SK-N-SH (cell line): ENCODE results near the gene PTS. TPM values are rescaled to one million over a fixed set of nuclear protein-coding genes. Genes with fewer than 3 reads are reported as not detected.

ENCODE experiments used
- CTCF ChIA-PET: fragments of 300-600, 350-600 bp; formaldehyde crosslinking; extraction: SDS; loops from one replicate; lab custom pipeline; 2021; lab: Yijun Ruan, JAX
- POLR2A ChIA-PET: fragments of 350-600 bp; sonication (Branson Sonifier 250); formaldehyde crosslinking; extraction: SDS; loops from one replicate; lab custom pipeline; 2020; ENCODE audit warnings: antibody characterized with exemption, inconsistent platforms; lab: Yijun Ruan, JAX
- DNase-seq: peaks from one replicate; pipeline ENCODE4 v3.0.0; 2012
- H2AFZ ChIP-seq: fragments of 200-600 bp; sonication (generic); 2 replicates; pipeline ENCODE4 v1.8.1; 2016; ENCODE audit warnings: antibody characterized with exemption, mild to moderate bottlenecking, low read depth
- H3F3A ChIP-seq: fragments of 200-600 bp; sonication (generic); replicated peaks from 2 replicates; pipeline ENCODE3; 2016; ENCODE audit warnings: antibody characterized with exemption, mild to moderate bottlenecking; ENCODE audit not compliant: insufficient read depth
- H3K27ac ChIP-seq, 2 experiments: fragments of 200-500 bp in 1 of 2; fragments of 200-600 bp in 1 of 2; sonication (Bioruptor generic) in 1 of 2; sonication (generic), shearing (Covaris generic) in 1 of 2; 2 replicates each; pipeline versions ENCODE4 v1.5.1 to v1.6.1; 2014 to 2016; ENCODE audit warnings: low read depth in 2 of 2, inconsistent platforms in 1 of 2, low read length in 1 of 2, mild to moderate bottlenecking in 1 of 2, mixed read lengths in 1 of 2
- H3K27me3 ChIP-seq: fragments of 200-600 bp; sonication (generic), shearing (Covaris generic); 2 replicates; pipeline ENCODE4 v1.6.1; 2016; ENCODE audit warnings: mixed run types; ENCODE audit not compliant: insufficient read depth
- H3K36me3 ChIP-seq, 2 experiments: fragments of 200-500 bp in 1 of 2; fragments of 200-600 bp in 1 of 2; sonication (Bioruptor generic) in 1 of 2; sonication (generic) in 1 of 2; replicated peaks in 1 of 2; 2 replicates each; pipeline versions ENCODE3 to v1.5.1; 2014 to 2016; ENCODE audit warnings: low read length in 1 of 2, mild to moderate bottlenecking in 1 of 2; ENCODE audit not compliant: insufficient read depth in 2 of 2, control insufficient read depth in 1 of 2
- H3K4me1 ChIP-seq, 2 experiments: fragments of 200-500 bp in 1 of 2; fragments of 200-600 bp in 1 of 2; sonication (Bioruptor generic) in 1 of 2; sonication (generic), shearing (Covaris generic) in 1 of 2; 2 replicates each; pipeline versions ENCODE4 v1.5.1 to v1.6.1; 2014 to 2016; ENCODE audit warnings: low read depth in 1 of 2, low read length in 1 of 2, mixed run types in 1 of 2; ENCODE audit not compliant: insufficient read depth in 2 of 2, control insufficient read depth in 1 of 2
- H3K4me2 ChIP-seq: fragments of 200-600 bp; sonication (generic), shearing (Covaris generic); 2 replicates; pipeline ENCODE4 v1.6.1; 2017; ENCODE audit warnings: mixed run types
- H3K4me3 ChIP-seq, 2 experiments: fragments of 200-500 bp in 1 of 2; fragments of 200-600 bp in 1 of 2; sonication (Bioruptor generic) in 1 of 2; sonication (generic), shearing (Covaris generic) in 1 of 2; 2 replicates each; pipeline versions ENCODE4 v1.5.1 to v1.8.1; 2014 to 2016; ENCODE audit warnings: low read depth in 2 of 2, inconsistent platforms in 1 of 2, low read length in 1 of 2, mild to moderate bottlenecking in 1 of 2, mixed read lengths in 1 of 2, moderate library complexity in 1 of 2
- H3K79me2 ChIP-seq: fragments of 200-600 bp; sonication (generic); 2 replicates; pipeline ENCODE4 v1.8.1; 2017; ENCODE audit warnings: mild to moderate bottlenecking; ENCODE audit not compliant: insufficient read depth
- H3K9ac ChIP-seq: fragments of 200-600 bp; sonication (generic); 2 replicates; pipeline ENCODE4 v1.6.1; 2017; ENCODE audit warnings: mixed run types
- H3K9me2 ChIP-seq: fragments of 200-600 bp; sonication (generic); 2 replicates; pipeline ENCODE4 v1.6.1; 2017; ENCODE audit warnings: mixed run types
- H3K9me3 ChIP-seq: fragments of 200-600 bp; sonication (generic); 2 replicates; pipeline ENCODE4 v1.6.1; 2017; ENCODE audit warnings: mixed run types, mild to moderate bottlenecking, moderate library complexity
- H4K20me1 ChIP-seq: fragments of 200-600 bp; sonication (generic); 2 replicates; pipeline ENCODE4 v1.6.1; 2017; ENCODE audit warnings: mild to moderate bottlenecking, mixed run types; ENCODE audit not compliant: insufficient read depth
- CHD2 ChIP-seq: fragments of 150-350 bp; IDR thresholded peaks from 2 replicates; pipeline ENCODE4 v1.6.1; 2018; ENCODE audit warnings: low read length; ENCODE audit not compliant: partially characterized antibody
- ELF1 ChIP-seq: IDR thresholded peaks from 2 replicates; pipeline ENCODE4 v1.4.0; 2012
- FOXJ3 ChIP-seq: sonication (generic); formaldehyde crosslinking; IDR thresholded peaks from 2 replicates; pipeline ENCODE4 v1.5.1; 2020; ENCODE audit warnings: mild to moderate bottlenecking, missing genetic modification reagents
- GATA2 ChIP-seq: sonication (generic); formaldehyde crosslinking; IDR thresholded peaks from 2 replicates; pipeline ENCODE4 v1.5.0; 2020; ENCODE audit warnings: mild to moderate bottlenecking, missing genetic modification reagents
- NFIC ChIP-seq: IDR thresholded peaks from 2 replicates; pipeline ENCODE4 v1.4.0; 2012; ENCODE audit warnings: borderline replicate concordance
- NRF1 ChIP-seq: IDR thresholded peaks from 2 replicates; pipeline ENCODE4 v1.6.1; 2012; ENCODE audit warnings: low read depth, mild to moderate bottlenecking, low read length
- RCOR1 ChIP-seq: fragments of 150-350 bp; IDR thresholded peaks from 2 replicates; pipeline ENCODE4 v1.6.1; 2017; ENCODE audit warnings: antibody characterized with exemption, low read length
- SMC3 ChIP-seq: IDR thresholded peaks from 2 replicates; pipeline ENCODE4 v1.6.1; 2012; ENCODE audit warnings: low read depth, low read length, improper control_type of control experiment
- TAF1 ChIP-seq: IDR thresholded peaks from 2 replicates; pipeline ENCODE4 v1.6.1; 2012; ENCODE audit warnings: low read depth, mild to moderate bottlenecking, low read length, moderate library complexity, borderline replicate concordance
- TEAD4 ChIP-seq: IDR thresholded peaks from 2 replicates; pipeline ENCODE4 v1.4.0; 2012; ENCODE audit warnings: mild to moderate bottlenecking, borderline replicate concordance; ENCODE audit not compliant: insufficient read depth
- WGBS: methylation state at CpG from one replicate; pipeline ENCODE4 v1.1.6; 2017; ENCODE audit warnings: low lambda C conversion rate; 5-methylcytosine and 5-hydroxymethylcytosine counted together
- polyA plus RNA-seq, 3 experiments: library from polyadenylated mRNA; depleted of rRNA; stranded (reverse); fragments of >200 nt; gene quantifications; 2 replicates each; pipeline ENCODE4 v1.2.3, GENCODE V29; 2012
- TF ChIP-seq, protein P1 (sequence below): IDR thresholded peaks from 2 replicates; pipeline ENCODE4 v1.6.1; 2012; ENCODE audit warnings: mild to moderate bottlenecking, low read depth, low read length, moderate library complexity
- TF ChIP-seq, protein P2 (sequence below): IDR thresholded peaks from 2 replicates; pipeline ENCODE4 v1.4.0; 2012; ENCODE audit warnings: low read depth
- TF ChIP-seq, protein P3 (sequence below): IDR thresholded peaks from 2 replicates; pipeline ENCODE4 v1.4.0; 2012; ENCODE audit warnings: low read depth, borderline replicate concordance
- TF ChIP-seq, protein P4 (sequence below): fragments of 150-350 bp; IDR thresholded peaks from 2 replicates; pipeline ENCODE4 v1.6.1; 2017; ENCODE audit warnings: antibody characterized with exemption, low read length, low read depth, borderline replicate concordance
- TF ChIP-seq, protein P5 (sequence below): fragments of 200-600 bp; sonication (generic); IDR thresholded peaks from 2 replicates; pipeline ENCODE4 v1.6.1; 2017; ENCODE audit warnings: antibody characterized with exemption, mild to moderate bottlenecking, moderate library complexity
- TF ChIP-seq, protein P6 (sequence below): IDR thresholded peaks from 2 replicates; pipeline ENCODE4; 2012

PTS gene
- polyA plus RNA-seq, 1 of the 3 experiments (the other 2 are of a cell fraction), result 54.0 TPM

DNA sequence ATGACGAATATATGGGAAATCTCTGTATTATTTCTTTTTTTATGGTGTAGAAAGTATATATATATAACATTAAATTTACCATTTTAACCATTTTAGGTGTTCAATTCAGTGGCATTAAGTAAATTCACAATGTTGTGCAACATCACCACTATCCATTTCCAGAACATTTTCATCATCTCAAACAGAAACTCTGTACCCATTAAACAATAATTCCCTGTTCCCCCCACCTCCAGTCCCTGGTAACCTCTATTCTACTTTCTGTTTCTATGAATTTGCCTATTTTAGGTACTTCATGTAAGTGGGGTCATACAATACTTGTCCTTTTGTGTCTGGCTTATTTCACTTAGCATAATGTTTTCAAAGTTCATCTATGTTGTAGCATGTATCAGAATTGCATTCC is 15.3 kb upstream of the PTS start:
- Histone ChIP-seq H3K4me1 (no peaks in the 10 kb centered on the region), H3K27me3 (no peaks in the 10 kb centered on the region), H4K20me1 (no peaks in the 10 kb centered on the region), H3K9ac (no peak overlapping the region), H3K9me3 (no peaks in the 10 kb centered on the region), H3K27ac (no peak overlapping the region), H3K36me3 (no peaks in the 10 kb centered on the region), H3K4me3 (no peak overlapping the region), H2AFZ (no peak overlapping the region), H3K4me2 (no peak overlapping the region), H3F3A (no peaks in the 10 kb centered on the region), H3K9me2 (no peaks in the 10 kb centered on the region), H3K79me2 (no peaks in the 10 kb centered on the region)
- TF ChIP-seq TAF1 (no peak), RCOR1 (no peak), NFIC (no peak), NRF1 (no peak), SMC3 (no peak), TEAD4 (no peak), CHD2 (no peak)
- TF ChIP-seq, protein P1, sequence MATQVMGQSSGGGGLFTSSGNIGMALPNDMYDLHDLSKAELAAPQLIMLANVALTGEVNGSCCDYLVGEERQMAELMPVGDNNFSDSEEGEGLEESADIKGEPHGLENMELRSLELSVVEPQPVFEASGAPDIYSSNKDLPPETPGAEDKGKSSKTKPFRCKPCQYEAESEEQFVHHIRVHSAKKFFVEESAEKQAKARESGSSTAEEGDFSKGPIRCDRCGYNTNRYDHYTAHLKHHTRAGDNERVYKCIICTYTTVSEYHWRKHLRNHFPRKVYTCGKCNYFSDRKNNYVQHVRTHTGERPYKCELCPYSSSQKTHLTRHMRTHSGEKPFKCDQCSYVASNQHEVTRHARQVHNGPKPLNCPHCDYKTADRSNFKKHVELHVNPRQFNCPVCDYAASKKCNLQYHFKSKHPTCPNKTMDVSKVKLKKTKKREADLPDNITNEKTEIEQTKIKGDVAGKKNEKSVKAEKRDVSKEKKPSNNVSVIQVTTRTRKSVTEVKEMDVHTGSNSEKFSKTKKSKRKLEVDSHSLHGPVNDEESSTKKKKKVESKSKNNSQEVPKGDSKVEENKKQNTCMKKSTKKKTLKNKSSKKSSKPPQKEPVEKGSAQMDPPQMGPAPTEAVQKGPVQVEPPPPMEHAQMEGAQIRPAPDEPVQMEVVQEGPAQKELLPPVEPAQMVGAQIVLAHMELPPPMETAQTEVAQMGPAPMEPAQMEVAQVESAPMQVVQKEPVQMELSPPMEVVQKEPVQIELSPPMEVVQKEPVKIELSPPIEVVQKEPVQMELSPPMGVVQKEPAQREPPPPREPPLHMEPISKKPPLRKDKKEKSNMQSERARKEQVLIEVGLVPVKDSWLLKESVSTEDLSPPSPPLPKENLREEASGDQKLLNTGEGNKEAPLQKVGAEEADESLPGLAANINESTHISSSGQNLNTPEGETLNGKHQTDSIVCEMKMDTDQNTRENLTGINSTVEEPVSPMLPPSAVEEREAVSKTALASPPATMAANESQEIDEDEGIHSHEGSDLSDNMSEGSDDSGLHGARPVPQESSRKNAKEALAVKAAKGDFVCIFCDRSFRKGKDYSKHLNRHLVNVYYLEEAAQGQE, result no peak
- TF ChIP-seq, protein P2, sequence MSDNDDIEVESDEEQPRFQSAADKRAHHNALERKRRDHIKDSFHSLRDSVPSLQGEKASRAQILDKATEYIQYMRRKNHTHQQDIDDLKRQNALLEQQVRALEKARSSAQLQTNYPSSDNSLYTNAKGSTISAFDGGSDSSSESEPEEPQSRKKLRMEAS, result no peak
- CTCF ChIA-PET, result interaction anchor here (4.2 kb wide), 1 partner anchor 8 kb away, joined by 11 read pairs; no protein-coding TSS in a partner anchor
- 40% methylated on average over 1 of the region's 1 CpG for WGBS
- DNase-seq, result no peak
- POLR2A ChIA-PET, result no interaction called here

DNA sequence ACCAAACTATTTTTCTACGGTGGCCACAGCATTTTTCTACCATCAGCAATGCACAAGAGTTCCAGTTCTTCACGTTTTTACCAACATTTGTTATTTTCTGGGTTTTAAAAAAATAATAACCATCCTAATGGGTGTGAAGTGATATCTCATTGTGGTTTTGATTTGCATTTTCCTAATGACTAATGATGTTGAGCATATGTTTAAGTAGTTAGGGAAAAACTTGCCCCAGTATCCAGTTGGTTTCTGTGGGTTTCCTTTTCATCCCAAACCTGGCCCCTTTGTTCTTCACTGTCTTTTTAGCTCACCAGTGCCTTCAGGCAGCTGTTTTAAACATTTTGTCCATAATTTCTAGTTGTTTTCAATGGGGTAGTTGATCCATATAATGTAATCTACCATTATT is 14.7 kb upstream of the PTS start:
- Histone ChIP-seq H4K20me1 (no peaks in the 10 kb centered on the region), H3K4me2 (no peak overlapping the region), H3K4me3 (no peak overlapping the region), H2AFZ (no peak overlapping the region), H3F3A (no peaks in the 10 kb centered on the region), H3K36me3 (no peaks in the 10 kb centered on the region), H3K4me1 (no peaks in the 10 kb centered on the region; a peak in 1 of 4 replicates), H3K79me2 (no peaks in the 10 kb centered on the region), H3K9me2 (no peaks in the 10 kb centered on the region), H3K27ac (no peak overlapping the region), H3K9me3 (no peaks in the 10 kb centered on the region), H3K27me3 (no peaks in the 10 kb centered on the region), H3K9ac (no peak overlapping the region)
- CTCF ChIA-PET, result interaction anchor here (0.8 to 2.1 kb wide), 2 partner anchors 36 to 68 kb away, joined by 4 to 10 read pairs; partner anchors contain the start of gene BCO2
- no peak for DNase-seq
- POLR2A ChIA-PET, result no interaction called here
- WGBS, result 55% methylated on average over 2 of the region's 2 CpGs
- TF ChIP-seq FOXJ3, result no peak
- TF ChIP-seq, protein P3, sequence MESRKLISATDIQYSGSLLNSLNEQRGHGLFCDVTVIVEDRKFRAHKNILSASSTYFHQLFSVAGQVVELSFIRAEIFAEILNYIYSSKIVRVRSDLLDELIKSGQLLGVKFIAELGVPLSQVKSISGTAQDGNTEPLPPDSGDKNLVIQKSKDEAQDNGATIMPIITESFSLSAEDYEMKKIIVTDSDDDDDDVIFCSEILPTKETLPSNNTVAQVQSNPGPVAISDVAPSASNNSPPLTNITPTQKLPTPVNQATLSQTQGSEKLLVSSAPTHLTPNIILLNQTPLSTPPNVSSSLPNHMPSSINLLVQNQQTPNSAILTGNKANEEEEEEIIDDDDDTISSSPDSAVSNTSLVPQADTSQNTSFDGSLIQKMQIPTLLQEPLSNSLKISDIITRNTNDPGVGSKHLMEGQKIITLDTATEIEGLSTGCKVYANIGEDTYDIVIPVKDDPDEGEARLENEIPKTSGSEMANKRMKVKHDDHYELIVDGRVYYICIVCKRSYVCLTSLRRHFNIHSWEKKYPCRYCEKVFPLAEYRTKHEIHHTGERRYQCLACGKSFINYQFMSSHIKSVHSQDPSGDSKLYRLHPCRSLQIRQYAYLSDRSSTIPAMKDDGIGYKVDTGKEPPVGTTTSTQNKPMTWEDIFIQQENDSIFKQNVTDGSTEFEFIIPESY, result no peak
- TF ChIP-seq, protein P2, result no peak
- TF ChIP-seq, protein P4, sequence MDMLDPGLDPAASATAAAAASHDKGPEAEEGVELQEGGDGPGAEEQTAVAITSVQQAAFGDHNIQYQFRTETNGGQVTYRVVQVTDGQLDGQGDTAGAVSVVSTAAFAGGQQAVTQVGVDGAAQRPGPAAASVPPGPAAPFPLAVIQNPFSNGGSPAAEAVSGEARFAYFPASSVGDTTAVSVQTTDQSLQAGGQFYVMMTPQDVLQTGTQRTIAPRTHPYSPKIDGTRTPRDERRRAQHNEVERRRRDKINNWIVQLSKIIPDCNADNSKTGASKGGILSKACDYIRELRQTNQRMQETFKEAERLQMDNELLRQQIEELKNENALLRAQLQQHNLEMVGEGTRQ, result no peak
- TF ChIP-seq ELF1, result no peak
- TF ChIP-seq, protein P5, sequence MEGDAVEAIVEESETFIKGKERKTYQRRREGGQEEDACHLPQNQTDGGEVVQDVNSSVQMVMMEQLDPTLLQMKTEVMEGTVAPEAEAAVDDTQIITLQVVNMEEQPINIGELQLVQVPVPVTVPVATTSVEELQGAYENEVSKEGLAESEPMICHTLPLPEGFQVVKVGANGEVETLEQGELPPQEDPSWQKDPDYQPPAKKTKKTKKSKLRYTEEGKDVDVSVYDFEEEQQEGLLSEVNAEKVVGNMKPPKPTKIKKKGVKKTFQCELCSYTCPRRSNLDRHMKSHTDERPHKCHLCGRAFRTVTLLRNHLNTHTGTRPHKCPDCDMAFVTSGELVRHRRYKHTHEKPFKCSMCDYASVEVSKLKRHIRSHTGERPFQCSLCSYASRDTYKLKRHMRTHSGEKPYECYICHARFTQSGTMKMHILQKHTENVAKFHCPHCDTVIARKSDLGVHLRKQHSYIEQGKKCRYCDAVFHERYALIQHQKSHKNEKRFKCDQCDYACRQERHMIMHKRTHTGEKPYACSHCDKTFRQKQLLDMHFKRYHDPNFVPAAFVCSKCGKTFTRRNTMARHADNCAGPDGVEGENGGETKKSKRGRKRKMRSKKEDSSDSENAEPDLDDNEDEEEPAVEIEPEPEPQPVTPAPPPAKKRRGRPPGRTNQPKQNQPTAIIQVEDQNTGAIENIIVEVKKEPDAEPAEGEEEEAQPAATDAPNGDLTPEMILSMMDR, result no peak
- TF ChIP-seq GATA2 (CRISPR knock-in tag), result no peak
- no peak for TF ChIP-seq TEAD4
- TF ChIP-seq, protein P6, sequence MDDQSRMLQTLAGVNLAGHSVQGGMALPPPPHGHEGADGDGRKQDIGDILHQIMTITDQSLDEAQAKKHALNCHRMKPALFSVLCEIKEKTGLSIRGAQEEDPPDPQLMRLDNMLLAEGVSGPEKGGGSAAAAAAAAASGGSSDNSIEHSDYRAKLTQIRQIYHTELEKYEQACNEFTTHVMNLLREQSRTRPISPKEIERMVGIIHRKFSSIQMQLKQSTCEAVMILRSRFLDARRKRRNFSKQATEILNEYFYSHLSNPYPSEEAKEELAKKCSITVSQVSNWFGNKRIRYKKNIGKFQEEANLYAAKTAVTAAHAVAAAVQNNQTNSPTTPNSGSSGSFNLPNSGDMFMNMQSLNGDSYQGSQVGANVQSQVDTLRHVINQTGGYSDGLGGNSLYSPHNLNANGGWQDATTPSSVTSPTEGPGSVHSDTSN, result no peak
- no peak for TF ChIP-seq NFIC
